WTC11 (cell line): ENCODE results near the gene PRKCE. TPM values are rescaled to one million over a fixed set of nuclear protein-coding genes. Genes with fewer than 3 reads are reported as not detected.
A peak's percentile ranks its signal among the peaks of the same experiment; 100 is the strongest.

Experiments
- ATAC-seq: fragments of 200-7000 bp; cut with Tn5 transposase; 2 replicates; pipeline ENCODE4 v1.10.0; 2021; ENCODE audit warnings: mild to moderate bottlenecking, moderate library complexity
- CTCF ChIA-PET: fragments of 300-600 bp; sonication (Branson Sonifier 250); formaldehyde crosslinking; loops from one replicate; lab custom pipeline; 2021; ENCODE audit warnings: antibody characterized with exemption; lab: Charles Lee
- POLR2A ChIA-PET: fragments of 350-600 bp; sonication (Branson Sonifier 250); formaldehyde crosslinking; loops from one replicate; lab custom pipeline; 2021; ENCODE audit warnings: antibody characterized with exemption; lab: Charles Lee
- DNase-seq: peaks from one replicate; pipeline ENCODE4 v3.0.0; 2021; ENCODE audit warnings: low spot score
- H3K27ac Mint-ChIP-seq: 2 replicates; pipeline ENCODE4 v1.8.0; 2021; ENCODE audit warnings: mixed read lengths
- H3K27me3 Mint-ChIP-seq: 2 replicates; pipeline ENCODE4 v1.8.0; 2021; ENCODE audit warnings: low read depth, mild to moderate bottlenecking, moderate library complexity, mixed read lengths
- H3K36me3 Mint-ChIP-seq: 2 replicates; pipeline ENCODE4 v1.8.0; 2021; ENCODE audit warnings: mixed read lengths
- H3K4me1 Mint-ChIP-seq: 2 replicates; pipeline ENCODE4 v1.8.0; 2022; ENCODE audit warnings: mixed read lengths
- H3K4me3 Mint-ChIP-seq: 2 replicates; pipeline ENCODE4 v1.8.0; 2021; ENCODE audit warnings: mild to moderate bottlenecking, moderate library complexity, mixed read lengths
- H3K9me3 Mint-ChIP-seq: 2 replicates; pipeline ENCODE4 v1.8.0; 2021; ENCODE audit warnings: mixed read lengths
- CREM ChIP-seq: sonication (generic); formaldehyde crosslinking; IDR thresholded peaks from 2 replicates; pipeline ENCODE4 v1.8.1; 2022; ENCODE audit warnings: mild to moderate bottlenecking, missing genetic modification reagents, moderate library complexity
- ESRRA ChIP-seq: sonication (generic); formaldehyde crosslinking; IDR thresholded peaks from 2 replicates; pipeline ENCODE4 v1.8.1; 2022; ENCODE audit warnings: mild to moderate bottlenecking, missing genetic modification reagents, borderline replicate concordance
- FOXP1 ChIP-seq: sonication (generic); formaldehyde crosslinking; IDR thresholded peaks from 2 replicates; pipeline ENCODE4 v1.8.0; 2022; ENCODE audit warnings: missing genetic modification reagents, mild to moderate bottlenecking, moderate library complexity, borderline replicate concordance
- HMGA2 ChIP-seq: fragments of 250-450 bp; sonication (Bioruptor Pico); IDR thresholded peaks from 2 replicates; pipeline ENCODE4 v1.4.0; 2021; ENCODE audit warnings: mild to moderate bottlenecking, moderate library complexity
- NR2C2 ChIP-seq: sonication (generic); formaldehyde crosslinking; IDR thresholded peaks from 2 replicates; pipeline ENCODE4 v1.8.0; 2022; ENCODE audit warnings: mild to moderate bottlenecking, missing genetic modification reagents
- PRRX2 ChIP-seq: fragments of 250-450 bp; sonication (Bioruptor Pico); IDR thresholded peaks from 2 replicates; pipeline ENCODE4 v1.8.0; 2021; ENCODE audit warnings: mild to moderate bottlenecking
- RELA ChIP-seq: sonication (generic); formaldehyde crosslinking; IDR thresholded peaks from 2 replicates; pipeline ENCODE4 v1.8.1; 2022; ENCODE audit warnings: missing genetic modification reagents, mild to moderate bottlenecking, borderline replicate concordance
- SMAD3 ChIP-seq: sonication (generic); formaldehyde crosslinking; IDR thresholded peaks from 2 replicates; pipeline ENCODE4 v1.8.0; 2022; ENCODE audit warnings: missing genetic modification reagents, mild to moderate bottlenecking, borderline replicate concordance
- ZNF121 ChIP-seq: sonication (generic); formaldehyde crosslinking; IDR thresholded peaks from 2 replicates; pipeline ENCODE4 v1.8.0; 2023; ENCODE audit warnings: missing genetic modification reagents
- ZNF219 ChIP-seq: sonication (generic); formaldehyde crosslinking; IDR thresholded peaks from 2 replicates; pipeline ENCODE4 v1.8.0; 2023; ENCODE audit warnings: missing genetic modification reagents, mild to moderate bottlenecking, borderline replicate concordance
- total RNA-seq: library from RNA; stranded (reverse); gene quantifications from 3 replicates; pipeline ENCODE4 v1.2.3, GENCODE V29; 2021
- TF ChIP-seq, protein P1 (sequence below): sonication (generic); formaldehyde crosslinking; IDR thresholded peaks from 2 replicates; pipeline ENCODE4 v1.8.0; 2022; ENCODE audit warnings: mild to moderate bottlenecking, missing genetic modification reagents
- TF ChIP-seq, protein P2 (sequence below): sonication (generic); formaldehyde crosslinking; IDR thresholded peaks from 2 replicates; pipeline ENCODE4 v1.8.0; 2023; ENCODE audit warnings: mild to moderate bottlenecking, missing genetic modification reagents
- TF ChIP-seq, protein P3 (sequence below): sonication (generic); formaldehyde crosslinking; IDR thresholded peaks from 2 replicates; pipeline ENCODE4 v1.8.1; 2022; ENCODE audit warnings: mild to moderate bottlenecking, moderate library complexity, missing genetic modification reagents
- TF ChIP-seq, protein P4 (sequence below): fragments of 250-450 bp; sonication (Bioruptor Pico); IDR thresholded peaks from 2 replicates; pipeline ENCODE4 v1.8.0; 2021; ENCODE audit warnings: mild to moderate bottlenecking
- TF ChIP-seq, protein P5 (sequence below): fragments of 250-450 bp; sonication (Bioruptor Pico); IDR thresholded peaks from 2 replicates; pipeline ENCODE4 v2.1.2; 2022; ENCODE audit warnings: mild to moderate bottlenecking, moderate library complexity
- TF ChIP-seq, protein P6 (sequence below): sonication (generic); formaldehyde crosslinking; IDR thresholded peaks from 2 replicates; pipeline ENCODE4 v1.8.1; 2022; ENCODE audit warnings: missing genetic modification reagents, borderline replicate concordance
- TF ChIP-seq, protein P7 (sequence below): sonication (generic); formaldehyde crosslinking; IDR thresholded peaks from 2 replicates; pipeline ENCODE4 v1.8.0; 2022; ENCODE audit warnings: mild to moderate bottlenecking, missing genetic modification reagents
- TF ChIP-seq, protein P8 (sequence below): sonication (generic); formaldehyde crosslinking; IDR thresholded peaks from 2 replicates; pipeline ENCODE4 v1.8.1; 2022; ENCODE audit warnings: mild to moderate bottlenecking, missing genetic modification reagents, moderate library complexity, borderline replicate concordance
- TF ChIP-seq, protein P9 (sequence below): sonication (generic); formaldehyde crosslinking; conservative IDR thresholded peaks from 2 replicates; pipeline ENCODE4 v1.8.1; 2023; ENCODE audit warnings: mild to moderate bottlenecking, low read depth, missing genetic modification reagents, moderate library complexity

Gene PRKCE
- total RNA-seq, 1 experiment from 2014 or later, result 5.8 TPM

DNA sequence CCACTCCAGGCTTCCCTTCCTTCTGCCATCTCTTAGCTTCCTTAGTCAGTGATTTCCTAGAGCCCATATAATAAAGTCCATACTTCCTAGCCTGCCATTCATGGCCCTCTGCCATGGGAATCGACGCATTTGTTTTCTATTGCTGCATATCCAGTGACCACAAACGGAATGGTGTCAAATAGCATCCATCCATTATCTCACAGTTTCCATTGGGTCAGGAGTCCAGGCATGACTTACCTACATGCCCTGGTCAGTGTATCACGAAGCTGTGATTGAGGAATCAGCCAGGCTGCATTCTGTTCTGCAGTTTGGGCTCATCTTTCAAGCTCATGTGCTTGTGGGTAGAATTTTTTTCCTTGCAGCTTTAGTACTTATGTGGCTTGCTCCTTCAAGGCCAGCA is 436.0 kb downstream of the PRKCE start:
- Mint-ChIP-seq H3K9me3 (no peaks in the 10 kb centered on the region), H3K27ac (no peak overlapping the region), H3K4me3 (no peak overlapping the region), H3K36me3 (no peaks in the 10 kb centered on the region), H3K4me1 (peaks cover 11% of the 10 kb centered on the region), H3K27me3 (no peaks in the 10 kb centered on the region)
- TF ChIP-seq HMGA2 (CRISPR knock-in tag), result no peak
- TF ChIP-seq NR2C2 (CRISPR knock-in tag), result no peak
- TF ChIP-seq, protein P1, sequence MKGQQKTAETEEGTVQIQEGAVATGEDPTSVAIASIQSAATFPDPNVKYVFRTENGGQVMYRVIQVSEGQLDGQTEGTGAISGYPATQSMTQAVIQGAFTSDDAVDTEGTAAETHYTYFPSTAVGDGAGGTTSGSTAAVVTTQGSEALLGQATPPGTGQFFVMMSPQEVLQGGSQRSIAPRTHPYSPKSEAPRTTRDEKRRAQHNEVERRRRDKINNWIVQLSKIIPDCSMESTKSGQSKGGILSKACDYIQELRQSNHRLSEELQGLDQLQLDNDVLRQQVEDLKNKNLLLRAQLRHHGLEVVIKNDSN (CRISPR knock-in tag), result no peak
- TF ChIP-seq, protein P2, sequence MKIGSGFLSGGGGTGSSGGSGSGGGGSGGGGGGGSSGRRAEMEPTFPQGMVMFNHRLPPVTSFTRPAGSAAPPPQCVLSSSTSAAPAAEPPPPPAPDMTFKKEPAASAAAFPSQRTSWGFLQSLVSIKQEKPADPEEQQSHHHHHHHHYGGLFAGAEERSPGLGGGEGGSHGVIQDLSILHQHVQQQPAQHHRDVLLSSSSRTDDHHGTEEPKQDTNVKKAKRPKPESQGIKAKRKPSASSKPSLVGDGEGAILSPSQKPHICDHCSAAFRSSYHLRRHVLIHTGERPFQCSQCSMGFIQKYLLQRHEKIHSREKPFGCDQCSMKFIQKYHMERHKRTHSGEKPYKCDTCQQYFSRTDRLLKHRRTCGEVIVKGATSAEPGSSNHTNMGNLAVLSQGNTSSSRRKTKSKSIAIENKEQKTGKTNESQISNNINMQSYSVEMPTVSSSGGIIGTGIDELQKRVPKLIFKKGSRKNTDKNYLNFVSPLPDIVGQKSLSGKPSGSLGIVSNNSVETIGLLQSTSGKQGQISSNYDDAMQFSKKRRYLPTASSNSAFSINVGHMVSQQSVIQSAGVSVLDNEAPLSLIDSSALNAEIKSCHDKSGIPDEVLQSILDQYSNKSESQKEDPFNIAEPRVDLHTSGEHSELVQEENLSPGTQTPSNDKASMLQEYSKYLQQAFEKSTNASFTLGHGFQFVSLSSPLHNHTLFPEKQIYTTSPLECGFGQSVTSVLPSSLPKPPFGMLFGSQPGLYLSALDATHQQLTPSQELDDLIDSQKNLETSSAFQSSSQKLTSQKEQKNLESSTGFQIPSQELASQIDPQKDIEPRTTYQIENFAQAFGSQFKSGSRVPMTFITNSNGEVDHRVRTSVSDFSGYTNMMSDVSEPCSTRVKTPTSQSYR (CRISPR knock-in tag), result no peak
- TF ChIP-seq ZNF219, result no peak
- TF ChIP-seq, protein P3, sequence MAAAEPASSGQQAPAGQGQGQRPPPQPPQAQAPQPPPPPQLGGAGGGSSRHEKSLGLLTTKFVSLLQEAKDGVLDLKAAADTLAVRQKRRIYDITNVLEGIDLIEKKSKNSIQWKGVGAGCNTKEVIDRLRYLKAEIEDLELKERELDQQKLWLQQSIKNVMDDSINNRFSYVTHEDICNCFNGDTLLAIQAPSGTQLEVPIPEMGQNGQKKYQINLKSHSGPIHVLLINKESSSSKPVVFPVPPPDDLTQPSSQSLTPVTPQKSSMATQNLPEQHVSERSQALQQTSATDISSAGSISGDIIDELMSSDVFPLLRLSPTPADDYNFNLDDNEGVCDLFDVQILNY (CRISPR knock-in tag), result no peak
- no peak for TF ChIP-seq SMAD3
- no peak for TF ChIP-seq CREM (CRISPR knock-in tag)
- TF ChIP-seq, protein P4, sequence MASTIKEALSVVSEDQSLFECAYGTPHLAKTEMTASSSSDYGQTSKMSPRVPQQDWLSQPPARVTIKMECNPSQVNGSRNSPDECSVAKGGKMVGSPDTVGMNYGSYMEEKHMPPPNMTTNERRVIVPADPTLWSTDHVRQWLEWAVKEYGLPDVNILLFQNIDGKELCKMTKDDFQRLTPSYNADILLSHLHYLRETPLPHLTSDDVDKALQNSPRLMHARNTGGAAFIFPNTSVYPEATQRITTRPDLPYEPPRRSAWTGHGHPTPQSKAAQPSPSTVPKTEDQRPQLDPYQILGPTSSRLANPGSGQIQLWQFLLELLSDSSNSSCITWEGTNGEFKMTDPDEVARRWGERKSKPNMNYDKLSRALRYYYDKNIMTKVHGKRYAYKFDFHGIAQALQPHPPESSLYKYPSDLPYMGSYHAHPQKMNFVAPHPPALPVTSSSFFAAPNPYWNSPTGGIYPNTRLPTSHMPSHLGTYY (CRISPR knock-in tag), result no peak
- TF ChIP-seq, protein P5, sequence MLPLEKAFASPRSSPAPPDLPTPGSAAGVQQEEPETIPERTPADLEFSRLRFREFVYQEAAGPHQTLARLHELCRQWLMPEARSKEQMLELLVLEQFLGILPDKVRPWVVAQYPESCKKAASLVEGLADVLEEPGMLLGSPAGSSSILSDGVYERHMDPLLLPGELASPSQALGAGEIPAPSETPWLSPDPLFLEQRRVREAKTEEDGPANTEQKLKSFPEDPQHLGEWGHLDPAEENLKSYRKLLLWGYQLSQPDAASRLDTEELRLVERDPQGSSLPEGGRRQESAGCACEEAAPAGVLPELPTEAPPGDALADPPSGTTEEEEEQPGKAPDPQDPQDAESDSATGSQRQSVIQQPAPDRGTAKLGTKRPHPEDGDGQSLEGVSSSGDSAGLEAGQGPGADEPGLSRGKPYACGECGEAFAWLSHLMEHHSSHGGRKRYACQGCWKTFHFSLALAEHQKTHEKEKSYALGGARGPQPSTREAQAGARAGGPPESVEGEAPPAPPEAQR (CRISPR knock-in tag), result no peak
- TF ChIP-seq, protein P6, sequence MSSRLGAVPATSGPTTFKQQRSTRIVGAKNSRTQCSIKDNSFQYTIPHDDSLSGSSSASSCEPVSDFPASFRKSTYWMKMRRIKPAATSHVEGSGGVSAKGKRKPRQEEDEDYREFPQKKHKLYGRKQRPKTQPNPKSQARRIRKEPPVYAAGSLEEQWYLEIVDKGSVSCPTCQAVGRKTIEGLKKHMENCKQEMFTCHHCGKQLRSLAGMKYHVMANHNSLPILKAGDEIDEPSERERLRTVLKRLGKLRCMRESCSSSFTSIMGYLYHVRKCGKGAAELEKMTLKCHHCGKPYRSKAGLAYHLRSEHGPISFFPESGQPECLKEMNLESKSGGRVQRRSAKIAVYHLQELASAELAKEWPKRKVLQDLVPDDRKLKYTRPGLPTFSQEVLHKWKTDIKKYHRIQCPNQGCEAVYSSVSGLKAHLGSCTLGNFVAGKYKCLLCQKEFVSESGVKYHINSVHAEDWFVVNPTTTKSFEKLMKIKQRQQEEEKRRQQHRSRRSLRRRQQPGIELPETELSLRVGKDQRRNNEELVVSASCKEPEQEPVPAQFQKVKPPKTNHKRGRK, result no peak
- TF ChIP-seq, protein P7, sequence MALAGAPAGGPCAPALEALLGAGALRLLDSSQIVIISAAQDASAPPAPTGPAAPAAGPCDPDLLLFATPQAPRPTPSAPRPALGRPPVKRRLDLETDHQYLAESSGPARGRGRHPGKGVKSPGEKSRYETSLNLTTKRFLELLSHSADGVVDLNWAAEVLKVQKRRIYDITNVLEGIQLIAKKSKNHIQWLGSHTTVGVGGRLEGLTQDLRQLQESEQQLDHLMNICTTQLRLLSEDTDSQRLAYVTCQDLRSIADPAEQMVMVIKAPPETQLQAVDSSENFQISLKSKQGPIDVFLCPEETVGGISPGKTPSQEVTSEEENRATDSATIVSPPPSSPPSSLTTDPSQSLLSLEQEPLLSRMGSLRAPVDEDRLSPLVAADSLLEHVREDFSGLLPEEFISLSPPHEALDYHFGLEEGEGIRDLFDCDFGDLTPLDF (CRISPR knock-in tag), result no peak
- no peak for TF ChIP-seq FOXP1 (CRISPR knock-in tag)
- TF ChIP-seq ZNF121, result no peak
- CTCF ChIA-PET, result no interaction called here
- ATAC-seq (no peak), DNase-seq (no peak)
- POLR2A ChIA-PET, result interaction anchor here (0.5 kb wide), 1 partner anchor 25 kb away, joined by 3 read pairs; no protein-coding TSS in a partner anchor

DNA sequence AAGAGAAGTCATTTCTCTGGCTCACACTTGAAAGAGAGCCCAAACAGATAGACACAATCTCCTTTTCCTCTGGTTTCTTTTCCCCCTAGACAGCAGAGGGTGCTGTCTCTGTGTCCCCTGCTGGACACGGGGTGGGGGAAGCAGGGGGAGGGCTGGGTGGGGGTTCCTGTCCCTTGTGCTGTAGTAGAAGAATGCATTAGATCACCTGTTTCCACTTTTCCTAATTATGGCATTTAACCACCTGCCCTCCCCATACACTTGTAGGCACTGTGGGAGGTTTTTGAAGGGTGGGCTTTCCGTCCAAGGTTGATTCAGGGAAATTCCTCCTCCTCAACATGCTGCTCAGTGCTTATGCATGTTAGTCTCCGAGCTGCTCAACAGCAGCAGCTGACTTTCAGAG is 439.5 kb downstream of the PRKCE start:
- peak; percentile 16 for DNase-seq
- Mint-ChIP-seq H3K4me1 (peaks cover 11% of the 10 kb centered on the region), H3K36me3 (peaks cover 4% of the 10 kb centered on the region; the same call in 1 of the 2 replicates), H3K27me3 (no peaks in the 10 kb centered on the region; the same call in 1 of the 2 replicates), H3K9me3 (peaks cover 13% of the 10 kb centered on the region), H3K27ac (no peak overlapping the region), H3K4me3 (no peak overlapping the region)
- ATAC-seq, result peak; percentile 84
- ChIA-PET POLR2A (no interaction called here), CTCF (interaction anchor here (0.5 to 1.0 kb wide), 7 partner anchors 10 to 275 kb away, joined by 3 to 4 read pairs (median 3); partner anchors contain the start of gene EPAS1)
- TF ChIP-seq, protein P8, sequence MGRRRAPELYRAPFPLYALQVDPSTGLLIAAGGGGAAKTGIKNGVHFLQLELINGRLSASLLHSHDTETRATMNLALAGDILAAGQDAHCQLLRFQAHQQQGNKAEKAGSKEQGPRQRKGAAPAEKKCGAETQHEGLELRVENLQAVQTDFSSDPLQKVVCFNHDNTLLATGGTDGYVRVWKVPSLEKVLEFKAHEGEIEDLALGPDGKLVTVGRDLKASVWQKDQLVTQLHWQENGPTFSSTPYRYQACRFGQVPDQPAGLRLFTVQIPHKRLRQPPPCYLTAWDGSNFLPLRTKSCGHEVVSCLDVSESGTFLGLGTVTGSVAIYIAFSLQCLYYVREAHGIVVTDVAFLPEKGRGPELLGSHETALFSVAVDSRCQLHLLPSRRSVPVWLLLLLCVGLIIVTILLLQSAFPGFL (CRISPR knock-in tag), result no peak
- TF ChIP-seq RELA (CRISPR knock-in tag) (no peak), ESRRA (CRISPR knock-in tag) (no peak), PRRX2 (CRISPR knock-in tag) (no peak)
- TF ChIP-seq, protein P7 (CRISPR knock-in tag), result no peak
- TF ChIP-seq, protein P9, sequence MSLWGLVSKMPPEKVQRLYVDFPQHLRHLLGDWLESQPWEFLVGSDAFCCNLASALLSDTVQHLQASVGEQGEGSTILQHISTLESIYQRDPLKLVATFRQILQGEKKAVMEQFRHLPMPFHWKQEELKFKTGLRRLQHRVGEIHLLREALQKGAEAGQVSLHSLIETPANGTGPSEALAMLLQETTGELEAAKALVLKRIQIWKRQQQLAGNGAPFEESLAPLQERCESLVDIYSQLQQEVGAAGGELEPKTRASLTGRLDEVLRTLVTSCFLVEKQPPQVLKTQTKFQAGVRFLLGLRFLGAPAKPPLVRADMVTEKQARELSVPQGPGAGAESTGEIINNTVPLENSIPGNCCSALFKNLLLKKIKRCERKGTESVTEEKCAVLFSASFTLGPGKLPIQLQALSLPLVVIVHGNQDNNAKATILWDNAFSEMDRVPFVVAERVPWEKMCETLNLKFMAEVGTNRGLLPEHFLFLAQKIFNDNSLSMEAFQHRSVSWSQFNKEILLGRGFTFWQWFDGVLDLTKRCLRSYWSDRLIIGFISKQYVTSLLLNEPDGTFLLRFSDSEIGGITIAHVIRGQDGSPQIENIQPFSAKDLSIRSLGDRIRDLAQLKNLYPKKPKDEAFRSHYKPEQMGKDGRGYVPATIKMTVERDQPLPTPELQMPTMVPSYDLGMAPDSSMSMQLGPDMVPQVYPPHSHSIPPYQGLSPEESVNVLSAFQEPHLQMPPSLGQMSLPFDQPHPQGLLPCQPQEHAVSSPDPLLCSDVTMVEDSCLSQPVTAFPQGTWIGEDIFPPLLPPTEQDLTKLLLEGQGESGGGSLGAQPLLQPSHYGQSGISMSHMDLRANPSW (CRISPR knock-in tag), result no peak
